Astrocyte (in vitro differentiated cells and primary cell): ENCODE data around the gene FAM168B.

ENCODE experiments used
- CTCF ChIP-seq: IDR thresholded peaks from 2 replicates; pipeline ENCODE4 v1.5.1; 2011; ENCODE audit warnings: low read depth, mild to moderate bottlenecking, inconsistent platforms, low read length, moderate library complexity; ENCODE audit not compliant: insufficient read depth
- EZH2 ChIP-seq: IDR thresholded peaks from 2 replicates; pipeline ENCODE4 v1.6.1; 2012; ENCODE audit warnings: mild to moderate bottlenecking, low read length, inconsistent platforms; ENCODE audit not compliant: insufficient read depth

- TF ChIP-seq CTCF (no peak), EZH2 (no peak)
These were observed 12.9 kb upstream of the FAM168B start for GRCh38 chr2:131105950-131106801.
